GM18507 (cell line): ENCODE measurements around the gene CLTB.

Source experiments
- DNase-seq: peaks from one replicate; pipeline ENCODE4 v3.0.0; 2011; ENCODE audit warnings: low read depth; ENCODE audit not compliant: insufficient read length; ENCODE audit errors: extremely low spot score
- FAIRE-seq: peaks from 2 replicates; lab custom pipeline; 2011; peaks lifted over from hg19 to GRCh38; lab: Jason Lieb, UNC

Gene CLTB

GRCh38 chr5:176362233-176362490 lies 54.2 kb downstream of the CLTB start:
- FAIRE-seq (no peak), DNase-seq (no peak)

GRCh38 chr5:176361437-176362232 lies 54.7 kb downstream of the CLTB start, which contains the start of gene KIAA1191:
Gene KIAA1191, minus strand, starts transcription at chr5:176361764. Its CDS starts 2,256 bp downstream, at chr5:176359508.
- DNase-seq (peak; percentile 87), FAIRE-seq (peak; percentile 88)

GRCh38 chr5:176360894-176361436 lies 55.4 kb downstream of the CLTB start:
- FAIRE-seq (no peak), DNase-seq (no peak)

- DNase-seq (no peak), FAIRE-seq (no peak)
Measured at GRCh38 chr5:176359658-176360057, 56.7 kb downstream of the CLTB start.

GRCh38 chr5:176356179-176356566 lies 60.2 kb downstream of the CLTB start:
- FAIRE-seq (no peak), DNase-seq (no peak)

GRCh38 chr5:176355400-176356178 lies 60.8 kb downstream of the CLTB start:
- DNase-seq (no peak), FAIRE-seq (no peak)

- no peak for FAIRE-seq
- DNase-seq = no peak
Measured at GRCh38 chr5:176353533-176353932, 62.8 kb downstream of the CLTB start.

GRCh38 chr5:176352116-176352878 lies 64.0 kb downstream of the CLTB start:
- DNase-seq = no peak
- FAIRE-seq = no peak

GRCh38 chr5:176350416-176350815 lies 65.9 kb downstream of the CLTB start:
- DNase-seq = no peak
- no peak for FAIRE-seq

- DNase-seq (no peak), FAIRE-seq (no peak)
Measured at GRCh38 chr5:176342766-176343458, 73.4 kb downstream of the CLTB start.
